NCI-H510A (cell line): ENCODE data around the gene CD55.

Experiments
- DNase-seq: peaks from one replicate; lab custom pipeline; 2025; lab: John Stamatoyannopoulos, UW

CD55 gene, protein sequence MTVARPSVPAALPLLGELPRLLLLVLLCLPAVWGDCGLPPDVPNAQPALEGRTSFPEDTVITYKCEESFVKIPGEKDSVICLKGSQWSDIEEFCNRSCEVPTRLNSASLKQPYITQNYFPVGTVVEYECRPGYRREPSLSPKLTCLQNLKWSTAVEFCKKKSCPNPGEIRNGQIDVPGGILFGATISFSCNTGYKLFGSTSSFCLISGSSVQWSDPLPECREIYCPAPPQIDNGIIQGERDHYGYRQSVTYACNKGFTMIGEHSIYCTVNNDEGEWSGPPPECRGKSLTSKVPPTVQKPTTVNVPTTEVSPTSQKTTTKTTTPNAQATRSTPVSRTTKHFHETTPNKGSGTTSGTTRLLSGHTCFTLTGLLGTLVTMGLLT

GRCh38 chr1:207321079-207321789 is at the start of gene CD55:
TSS of gene CD55 (plus strand) at chr1:207321678. CDS start at chr1:207321766, 88 bp downstream.
- peak; percentile 98 for DNase-seq

GRCh38 chr1:207274882-207275281 is 46.6 kb upstream of the CD55 start:
- DNase-seq: no peak

DNA sequence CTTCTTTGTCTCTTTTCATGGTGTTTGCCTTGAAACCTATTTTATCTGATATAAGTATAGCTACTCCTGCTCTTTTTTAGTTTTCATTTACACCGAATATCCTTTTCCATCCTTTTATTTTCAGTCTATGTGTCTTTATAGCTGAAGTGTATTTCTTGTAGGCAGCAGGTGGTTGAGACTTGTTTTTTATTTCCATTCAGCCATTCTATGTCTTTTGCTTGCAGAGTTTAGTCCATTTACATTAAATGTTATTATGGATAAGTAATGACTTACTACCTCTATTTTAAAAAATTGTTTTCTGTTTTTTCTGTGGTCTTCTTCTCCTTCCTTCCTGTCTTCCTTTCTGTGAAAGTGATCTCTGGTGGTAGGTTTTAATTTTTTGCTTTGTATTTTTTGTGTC is 45.0 kb upstream of the CD55 start:
- no peak for DNase-seq

GRCh38 chr1:207277241-207277640 is 44.2 kb upstream of the CD55 start:
- DNase-seq: no peak

DNA sequence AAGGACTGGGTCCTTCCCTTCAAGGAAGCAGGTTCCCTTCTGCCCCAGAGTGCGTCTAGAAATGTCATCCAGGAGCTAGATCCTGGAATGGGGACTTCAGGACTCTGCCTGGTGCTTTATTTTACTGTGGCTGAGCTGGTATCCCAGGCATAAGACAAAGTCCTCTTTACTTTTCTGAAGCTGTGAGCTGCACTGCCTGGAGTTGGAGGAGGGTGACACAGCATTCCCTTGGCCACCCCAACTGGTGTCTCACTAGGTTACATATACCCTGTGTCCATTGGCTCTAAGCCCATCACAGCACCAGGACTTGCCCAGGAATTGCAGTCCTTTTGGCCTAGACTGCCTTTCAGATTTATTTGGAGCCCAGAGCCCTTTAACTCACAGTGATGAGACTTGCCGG is 41.8 kb upstream of the CD55 start:
- no peak for DNase-seq

GRCh38 chr1:207280706-207281105 is 40.8 kb upstream of the CD55 start:
- DNase-seq: no peak

GRCh38 chr1:207282058-207282457 is 39.4 kb upstream of the CD55 start:
- no peak for DNase-seq

DNA sequence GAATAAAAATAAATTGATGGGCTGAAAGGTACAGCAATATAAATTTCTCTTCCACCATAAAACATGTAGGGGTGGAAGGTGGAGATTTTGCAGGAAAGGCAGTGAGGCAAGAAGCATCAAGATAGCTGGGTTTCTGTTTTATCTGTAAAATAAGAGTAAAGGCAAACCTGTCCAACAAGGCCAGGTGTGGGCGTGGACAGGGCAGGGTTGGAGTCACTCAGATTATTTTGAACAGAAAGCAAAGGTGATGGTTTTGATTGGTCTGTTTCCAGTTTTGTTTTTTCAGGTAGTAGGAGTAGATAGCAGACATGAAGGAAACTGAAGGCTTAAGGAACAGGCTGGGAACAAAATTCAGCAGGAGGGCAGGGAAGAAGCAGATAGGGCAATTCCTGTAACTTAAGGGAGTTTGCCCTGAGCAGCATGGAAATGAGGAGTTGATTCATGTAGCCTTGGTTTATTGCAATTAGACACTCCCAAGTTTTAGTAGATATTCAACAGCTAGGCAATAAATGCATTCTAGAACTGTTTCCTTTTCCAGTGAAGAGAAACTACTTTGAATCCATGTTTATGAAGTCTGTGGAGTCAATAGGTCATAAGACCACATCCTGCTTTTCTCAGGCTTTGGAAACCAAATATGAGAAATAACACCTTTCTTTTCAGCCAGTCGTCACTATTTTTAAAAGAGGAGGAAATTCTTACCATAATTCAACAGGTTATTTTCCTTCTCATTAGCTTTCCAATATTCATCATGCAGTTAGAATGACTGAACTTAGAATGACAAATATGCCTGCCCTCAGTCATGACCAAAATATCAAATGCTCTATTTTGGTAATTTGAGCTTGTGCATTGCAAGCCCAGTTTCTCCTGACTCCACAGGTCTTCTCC is 38.7 kb upstream of the CD55 start:
- DNase-seq: no peak

DNA sequence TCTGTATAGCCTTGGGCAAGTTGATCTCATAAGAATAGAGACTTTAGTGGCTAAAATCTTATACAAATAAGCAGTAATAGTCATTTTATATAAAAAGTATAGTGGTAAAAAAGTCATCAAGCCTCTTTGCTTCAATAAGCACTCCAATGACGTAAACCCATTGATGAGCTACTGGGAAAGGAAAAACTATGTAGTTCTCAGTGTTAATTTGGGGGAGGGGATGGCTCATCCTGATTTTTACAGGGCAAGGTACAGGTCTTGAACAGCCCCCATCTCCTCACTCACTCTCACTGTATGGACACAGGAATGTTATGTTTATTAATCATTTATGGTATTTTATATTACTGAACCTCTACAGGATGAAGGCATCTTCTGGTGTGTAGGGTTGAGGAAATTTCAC is 38.1 kb upstream of the CD55 start:
- no peak for DNase-seq

GRCh38 chr1:207284209-207284897 is 37.1 kb upstream of the CD55 start:
- DNase-seq: no peak

DNA sequence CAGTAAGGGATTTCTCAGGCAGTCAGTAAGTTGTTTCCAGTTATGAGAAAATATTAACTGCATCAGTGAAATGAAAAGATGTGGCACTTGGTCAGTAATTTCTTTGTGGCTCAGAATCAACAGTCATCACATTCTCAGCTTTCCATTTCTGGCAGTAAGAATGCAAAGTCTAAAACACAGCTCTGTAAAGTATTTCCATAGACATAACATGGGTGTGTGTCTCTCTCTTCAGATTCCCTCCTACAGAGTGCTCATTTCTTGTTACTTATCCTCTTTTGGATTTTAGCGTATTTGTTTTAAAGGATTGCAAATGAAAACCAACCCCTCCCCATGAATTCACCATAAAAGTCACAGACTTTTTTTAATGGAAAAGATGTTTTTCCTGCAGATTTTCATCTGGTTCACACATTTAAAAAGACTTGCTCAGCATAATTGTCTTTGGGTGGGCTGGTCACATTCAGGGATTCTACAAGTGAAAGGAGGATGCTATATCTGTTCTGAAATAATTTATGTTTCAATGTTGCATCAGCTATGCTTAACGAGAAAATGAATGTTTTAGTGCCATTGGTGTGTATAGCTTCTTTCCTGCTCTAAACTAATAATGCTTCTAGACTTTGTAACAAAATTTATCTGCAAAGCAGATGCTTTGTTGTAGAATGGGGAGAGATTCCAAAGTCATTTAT is 34.6 kb upstream of the CD55 start:
- no peak for DNase-seq

- no peak for DNase-seq
Observed at GRCh38 chr1:207288315-207288714, 33.2 kb upstream of the CD55 start.

DNA sequence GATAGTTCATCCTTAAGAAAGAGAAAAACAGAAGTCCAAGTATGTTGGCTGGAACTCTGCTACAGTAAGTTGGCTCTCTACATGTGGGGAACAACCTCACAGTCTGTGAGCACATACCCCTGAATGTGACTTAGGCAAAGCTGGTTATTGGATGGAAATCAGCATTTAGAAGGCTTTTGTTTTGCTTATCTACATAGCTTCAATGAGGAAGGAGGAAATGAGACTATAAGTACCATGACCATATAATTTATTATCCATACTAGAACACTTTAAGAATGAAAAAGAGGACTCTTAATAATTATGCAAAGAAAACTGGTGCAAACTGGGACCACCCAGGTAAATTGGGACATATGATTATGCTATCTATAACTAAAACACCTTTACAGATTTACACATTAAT is 31.7 kb upstream of the CD55 start:
- DNase-seq: no peak

GRCh38 chr1:207291723-207292122 is 29.8 kb upstream of the CD55 start:
- no peak for DNase-seq

- DNase-seq: no peak
Observed at GRCh38 chr1:207298186-207298585, 23.3 kb upstream of the CD55 start.

GRCh38 chr1:207298636-207299398 is 22.7 kb upstream of the CD55 start:
- no peak for DNase-seq

DNA sequence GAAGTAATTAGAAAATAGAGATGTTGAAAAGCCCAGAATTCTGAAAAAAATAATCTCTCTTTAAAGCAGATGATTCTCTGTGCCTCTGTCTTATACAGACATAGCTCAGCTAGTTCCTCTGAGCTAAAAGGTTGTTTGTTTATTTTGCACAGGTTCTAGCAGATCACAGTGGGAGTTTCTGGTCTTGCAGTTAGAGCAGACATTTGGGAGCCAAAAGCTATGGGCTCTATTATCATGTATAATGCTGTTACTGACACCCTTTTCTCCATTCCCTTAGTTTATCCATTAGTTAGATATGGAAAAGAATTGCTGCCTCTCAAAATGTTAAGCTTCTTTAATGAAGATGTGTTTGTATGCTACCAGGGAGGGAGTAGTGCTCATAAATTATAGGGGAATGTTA is 20.5 kb upstream of the CD55 start:
- no peak for DNase-seq

DNA sequence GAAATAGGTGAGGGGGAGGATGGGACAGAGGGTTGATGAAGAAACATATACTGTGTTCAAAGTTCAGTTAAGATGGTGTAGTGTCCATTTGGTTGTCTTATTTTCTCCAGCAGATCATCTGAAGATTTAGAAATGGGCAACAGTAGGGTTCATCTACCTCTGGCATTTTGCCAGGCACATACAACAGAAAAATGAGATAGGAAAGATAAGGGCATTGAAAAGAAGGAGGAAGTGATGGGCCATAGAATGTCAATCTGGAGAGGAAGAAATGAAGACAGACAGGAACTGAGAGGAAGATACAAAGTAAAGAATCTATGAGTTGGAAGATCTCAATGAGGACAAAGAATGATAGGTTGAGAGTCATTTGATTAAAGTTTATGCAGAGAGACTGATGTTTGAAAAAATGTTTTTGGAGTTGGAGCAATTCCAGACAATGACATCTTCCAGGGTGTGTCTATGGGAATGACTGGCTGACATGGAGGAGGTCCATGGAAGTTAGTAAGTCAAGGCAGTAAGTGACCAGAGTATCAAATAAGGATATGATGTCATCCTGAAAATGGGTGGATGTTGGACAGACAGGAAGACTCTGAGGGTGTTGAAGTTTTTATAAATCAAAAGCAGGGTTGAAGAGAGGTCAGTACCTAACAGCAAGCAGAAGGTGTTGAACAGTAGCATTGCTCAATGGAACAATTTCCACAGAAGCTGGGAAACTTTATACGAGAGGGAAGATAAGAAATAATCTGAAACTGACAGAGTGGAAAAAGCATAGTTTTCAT is 18.7 kb upstream of the CD55 start:
- DNase-seq: no peak

DNA sequence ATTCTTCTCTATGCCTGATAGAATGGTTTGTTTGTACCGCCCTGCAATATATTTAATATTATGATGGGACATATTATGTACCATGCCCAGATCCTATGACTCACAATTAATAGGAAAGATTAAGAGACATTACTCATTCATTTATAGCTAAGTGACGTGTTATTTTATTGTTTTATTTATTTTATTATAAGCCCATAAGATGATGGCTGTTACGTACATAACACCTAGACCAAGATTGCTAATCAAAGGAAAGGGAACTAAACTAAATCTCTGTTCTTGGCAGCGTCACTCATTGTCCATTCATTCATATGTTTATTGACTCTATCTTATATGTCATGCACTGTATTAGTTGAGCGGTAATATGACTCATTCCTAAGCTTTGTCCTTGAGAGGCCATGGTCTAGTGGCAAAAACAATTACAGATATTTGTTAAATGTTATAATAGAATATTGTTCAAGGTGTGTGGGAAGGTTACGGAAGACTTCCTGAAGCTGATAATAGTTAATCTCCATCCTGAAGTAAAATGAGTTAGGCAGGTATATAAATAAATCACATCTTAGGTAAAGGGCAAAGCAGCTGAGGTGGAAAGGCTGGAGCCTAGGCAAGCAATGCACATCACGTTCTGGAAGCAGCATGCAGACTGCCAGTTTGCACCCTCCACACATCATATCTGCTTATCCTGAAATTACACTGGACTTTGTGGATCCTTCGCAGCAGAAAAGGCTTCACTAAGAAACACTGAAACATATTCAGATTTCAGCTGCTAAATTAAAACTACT is 16.6 kb upstream of the CD55 start:
- DNase-seq: no peak
